DOHH2 (cell line): ENCODE data around the gene SP9.

ENCODE experiments used
- CTCF ChIP-seq: fragments of 200-600 bp; sonication (generic); IDR thresholded peaks from one replicate; pipeline ENCODE4 v1.5.1; 2014; ENCODE audit warnings: antibody characterized with exemption, mild to moderate bottlenecking, low read depth, low read length; ENCODE audit not compliant: poor library complexity, severe bottlenecking
- EZH2phosphoT487 ChIP-seq: fragments of 200-600 bp; sonication (generic); IDR thresholded peaks from 2 replicates; pipeline ENCODE4 v1.6.1; 2017; ENCODE audit warnings: borderline replicate concordance, mild to moderate bottlenecking, antibody characterized with exemption, low read length, moderate library complexity, mixed read lengths

DNA sequence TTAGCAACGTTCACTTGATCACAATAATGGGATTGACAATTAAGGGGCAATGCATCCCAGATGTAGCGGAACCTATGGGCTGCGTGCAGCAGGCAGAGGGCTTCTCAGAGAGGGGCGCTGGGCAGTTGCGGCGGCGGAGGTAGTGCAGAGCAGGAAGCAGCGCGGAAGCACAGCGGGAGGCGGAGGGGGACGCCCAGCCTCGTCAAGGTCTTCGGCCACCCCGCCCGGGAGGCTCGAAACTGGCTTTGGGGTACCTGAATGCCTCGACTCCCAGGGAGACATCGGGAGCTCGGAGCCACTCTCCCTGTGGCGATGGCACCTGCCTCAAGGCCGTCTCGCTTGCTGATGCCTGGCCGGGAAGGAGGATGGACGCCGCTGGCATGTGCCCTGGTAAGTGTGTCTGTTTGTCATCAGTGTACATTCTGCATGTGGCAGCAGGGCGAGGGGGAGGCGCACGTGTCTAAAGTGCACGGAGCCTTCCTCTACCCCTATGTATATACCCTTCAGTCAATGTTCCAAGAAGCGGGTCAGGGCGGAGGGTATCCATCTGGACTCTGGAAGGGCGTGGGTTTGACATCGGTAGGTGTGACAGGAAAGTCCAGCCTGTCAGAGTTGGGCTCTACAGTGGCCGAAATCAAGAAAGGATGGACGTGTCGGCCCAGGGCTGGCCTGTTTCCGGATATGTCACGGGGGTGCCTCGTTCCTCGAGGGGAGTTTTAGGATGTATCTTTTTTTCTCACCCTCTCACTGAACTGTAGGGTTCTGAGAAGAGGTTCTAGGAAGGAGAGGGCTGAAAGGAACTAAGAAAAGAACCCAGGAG lies 7.5 kb upstream of the SP9 start:
- TF ChIP-seq CTCF (no peak), EZH2phosphoT487 (no peak)
